ENCODE measurements around the gene STARD10. TPM values are rescaled to one million over a fixed set of nuclear protein-coding genes. Genes with fewer than 3 reads are reported as not detected.
"Not testable (repeated sequence)": the region's sequence is repeated elsewhere in the genome, so short reads cannot be mapped to it uniquely, and the experiment has no call there.

The STARD10 gene
- total and polyA plus RNA-seq, 9 donors: 39.0 to 84.0 (median 57.9) TPM

GRCh38 chr11:72833811-72834493 lies 40.1 kb upstream of the STARD10 start:
- Histone ChIP-seq H3K27me3 (ENCODE audit: control insufficient read depth, insufficient read depth, low read length) (no peaks in the 10 kb centered on the region), H3K36me3 (ENCODE audit: control insufficient read depth, insufficient read depth, low read length) (peaks cover 33% of the 10 kb centered on the region), H3K27ac (ENCODE audit: low read length) (peak overlapping the region; percentile 79), H3K4me3 (ENCODE audit: low read length) (no peak overlapping the region), H3K9me3 (replicated peaks; ENCODE audit: control insufficient read depth, low read depth, low read length) (no peaks in the 10 kb centered on the region), H3K4me1 (ENCODE audit: control insufficient read depth, insufficient read depth, low read length) (peaks cover 42% of the 10 kb centered on the region)
- DNase-seq: peak; percentile 95
- WGBS (ENCODE audit: insufficient coverage): 83% methylated on average over 1 of the region's 8 CpGs

- no peak for DNase-seq
- Histone ChIP-seq H3K9me3 (replicated peaks; ENCODE audit: control insufficient read depth, low read depth, low read length) (no peaks in the 10 kb centered on the region), H3K27ac (ENCODE audit: low read length) (peak overlapping the region; percentile 79), H3K36me3 (ENCODE audit: control insufficient read depth, insufficient read depth, low read length) (peaks cover 31% of the 10 kb centered on the region), H3K4me3 (ENCODE audit: low read length) (no peak overlapping the region), H3K27me3 (ENCODE audit: control insufficient read depth, insufficient read depth, low read length) (no peaks in the 10 kb centered on the region), H3K4me1 (ENCODE audit: control insufficient read depth, insufficient read depth, low read length) (peaks cover 49% of the 10 kb centered on the region)
- 92% methylated on average over 2 of the region's 5 CpGs for WGBS (ENCODE audit: insufficient coverage)
These were observed 39.4 kb upstream of the STARD10 start for GRCh38 chr11:72833083-72833733.

- DNase-seq: no peak
- Histone ChIP-seq H3K9me3 (replicated peaks; ENCODE audit: control insufficient read depth, low read depth, low read length) (no peaks in the 10 kb centered on the region), H3K27ac (ENCODE audit: low read length) (peak overlapping the region; percentile 52), H3K27me3 (ENCODE audit: control insufficient read depth, insufficient read depth, low read length) (no peaks in the 10 kb centered on the region), H3K36me3 (ENCODE audit: control insufficient read depth, insufficient read depth, low read length) (peaks cover 25% of the 10 kb centered on the region), H3K4me1 (ENCODE audit: control insufficient read depth, insufficient read depth, low read length) (peaks cover 50% of the 10 kb centered on the region), H3K4me3 (ENCODE audit: low read length) (no peak overlapping the region)
- WGBS (ENCODE audit: insufficient coverage): 73% methylated on average over 4 of the region's 9 CpGs
These were observed 38.6 kb upstream of the STARD10 start for GRCh38 chr11:72832301-72833082.

GRCh38 chr11:72831521-72832300 lies 37.9 kb upstream of the STARD10 start:
- DNase-seq: peak; percentile 88
- H3K36me3 ChIP-seq (ENCODE audit: control insufficient read depth, insufficient read depth, low read length): peaks cover 23% of the 10 kb centered on the region
- no peak overlapping the region for H3K4me3 ChIP-seq (ENCODE audit: low read length)
- H3K4me1 ChIP-seq (ENCODE audit: control insufficient read depth, insufficient read depth, low read length): peaks cover 48% of the 10 kb centered on the region
- 3% methylated on average over 5 of the region's 13 CpGs for WGBS (ENCODE audit: insufficient coverage)
- no peaks in the 10 kb centered on the region for H3K27me3 ChIP-seq (ENCODE audit: control insufficient read depth, insufficient read depth, low read length)
- no peaks in the 10 kb centered on the region for H3K9me3 ChIP-seq (replicated peaks; ENCODE audit: control insufficient read depth, low read depth, low read length)
- peak overlapping the region; percentile 52 for H3K27ac ChIP-seq (ENCODE audit: low read length)

GRCh38 chr11:72829884-72830533 lies 36.2 kb upstream of the STARD10 start:
- 86% methylated on average over 5 of the region's 5 CpGs for WGBS (ENCODE audit: insufficient coverage)
- Histone ChIP-seq H3K4me1 (ENCODE audit: control insufficient read depth, insufficient read depth, low read length) (peaks cover 34% of the 10 kb centered on the region), H3K4me3 (ENCODE audit: low read length) (no peak overlapping the region), H3K27me3 (ENCODE audit: control insufficient read depth, insufficient read depth, low read length) (no peaks in the 10 kb centered on the region), H3K9me3 (replicated peaks; ENCODE audit: control insufficient read depth, low read depth, low read length) (no peaks in the 10 kb centered on the region), H3K27ac (ENCODE audit: low read length) (no peak overlapping the region), H3K36me3 (ENCODE audit: control insufficient read depth, insufficient read depth, low read length) (peaks cover 23% of the 10 kb centered on the region)
- no peak for DNase-seq

GRCh38 chr11:72829178-72829577 lies 35.3 kb upstream of the STARD10 start:
- 87% methylated on average over 10 of the region's 13 CpGs for WGBS (ENCODE audit: insufficient coverage)
- no peaks in the 10 kb centered on the region for H3K27me3 ChIP-seq (ENCODE audit: control insufficient read depth, insufficient read depth, low read length)
- H3K9me3 ChIP-seq (replicated peaks; ENCODE audit: control insufficient read depth, low read depth, low read length): no peaks in the 10 kb centered on the region
- H3K36me3 ChIP-seq (ENCODE audit: control insufficient read depth, insufficient read depth, low read length): peaks cover 23% of the 10 kb centered on the region
- H3K4me3 ChIP-seq (ENCODE audit: low read length): no peak overlapping the region
- H3K27ac ChIP-seq (ENCODE audit: low read length): no peak overlapping the region
- DNase-seq: no peak
- peaks cover 30% of the 10 kb centered on the region for H3K4me1 ChIP-seq (ENCODE audit: control insufficient read depth, insufficient read depth, low read length)

GRCh38 chr11:72828692-72829101 lies 34.9 kb upstream of the STARD10 start:
- no peak for DNase-seq
- Histone ChIP-seq H3K9me3 (replicated peaks; ENCODE audit: control insufficient read depth, low read depth, low read length) (no peaks in the 10 kb centered on the region), H3K36me3 (ENCODE audit: control insufficient read depth, insufficient read depth, low read length) (peaks cover 23% of the 10 kb centered on the region), H3K27ac (ENCODE audit: low read length) (no peak overlapping the region), H3K4me1 (ENCODE audit: control insufficient read depth, insufficient read depth, low read length) (peaks cover 30% of the 10 kb centered on the region), H3K27me3 (ENCODE audit: control insufficient read depth, insufficient read depth, low read length) (no peaks in the 10 kb centered on the region), H3K4me3 (ENCODE audit: low read length) (no peak overlapping the region)
- WGBS (ENCODE audit: insufficient coverage): 83% methylated on average over 7 of the region's 7 CpGs

- no peak for DNase-seq
- Histone ChIP-seq H3K36me3 (ENCODE audit: control insufficient read depth, insufficient read depth, low read length) (peaks cover 23% of the 10 kb centered on the region), H3K27ac (ENCODE audit: low read length) (peak overlapping the region; percentile 47), H3K4me1 (ENCODE audit: control insufficient read depth, insufficient read depth, low read length) (peaks cover 26% of the 10 kb centered on the region), H3K4me3 (ENCODE audit: low read length) (no peak overlapping the region), H3K27me3 (ENCODE audit: control insufficient read depth, insufficient read depth, low read length) (no peaks in the 10 kb centered on the region), H3K9me3 (replicated peaks; ENCODE audit: control insufficient read depth, low read depth, low read length) (no peaks in the 10 kb centered on the region)
- 69% methylated on average over 10 of the region's 11 CpGs for WGBS (ENCODE audit: insufficient coverage)
These were observed 34.3 kb upstream of the STARD10 start for GRCh38 chr11:72828081-72828567.

GRCh38 chr11:72827656-72828055 lies 33.8 kb upstream of the STARD10 start:
- Histone ChIP-seq H3K36me3 (ENCODE audit: control insufficient read depth, insufficient read depth, low read length) (peaks cover 20% of the 10 kb centered on the region), H3K4me1 (ENCODE audit: control insufficient read depth, insufficient read depth, low read length) (peaks cover 26% of the 10 kb centered on the region)
- H3K27ac ChIP-seq (ENCODE audit: low read length); DNase-seq; H3K4me3 ChIP-seq (ENCODE audit: low read length); H3K27me3 ChIP-seq (ENCODE audit: control insufficient read depth, insufficient read depth, low read length); H3K9me3 ChIP-seq (replicated peaks; ENCODE audit: control insufficient read depth, low read depth, low read length): not testable (repeated sequence)
- 100% methylated on average over 1 of the region's 11 CpGs for WGBS (ENCODE audit: insufficient coverage)
